GM12873 (cell line): ENCODE measurements around the gene SEC23A.

Experiments used
- CTCF ChIP-seq: IDR thresholded peaks from 2 replicates; pipeline ENCODE4 v1.5.1; 2012; ENCODE audit warnings: low read depth, mild to moderate bottlenecking, moderate library complexity, low read length, control low read depth; ENCODE audit not compliant: insufficient read depth; ENCODE audit errors: missing control alignments

The SEC23A gene

GRCh38 chr14:39071096-39071495 lies 31.9 kb downstream of the SEC23A start:
- no peak for TF ChIP-seq CTCF

- TF ChIP-seq CTCF = no peak
These were observed 33.1 kb downstream of the SEC23A start for GRCh38 chr14:39069923-39070322.

GRCh38 chr14:39060818-39061437 lies 42.1 kb downstream of the SEC23A start:
- no peak for TF ChIP-seq CTCF

- no peak for TF ChIP-seq CTCF
These were observed 47.1 kb downstream of the SEC23A start for GRCh38 chr14:39055786-39056474.

GRCh38 chr14:39050389-39050788 lies 52.6 kb downstream of the SEC23A start:
- TF ChIP-seq CTCF = no peak

- no peak for TF ChIP-seq CTCF
These were observed 59.6 kb downstream of the SEC23A start for GRCh38 chr14:39043352-39043943.

- no peak for TF ChIP-seq CTCF
These were observed 62.5 kb downstream of the SEC23A start for GRCh38 chr14:39040529-39040928.
